Activated naive CD8-positive, alpha-beta T cell treated with anti-CD3 and anti-CD28 coated beads, Interleukin-2, amount 50 U/mL, for 16 hours (primary cell): ENCODE data around the gene AS3MT.
"Not testable (repeated sequence)": the region's sequence is repeated elsewhere in the genome, so short reads cannot be mapped to it uniquely, and the experiment has no call there.

ENCODE experiments used
- DNase-seq: peaks from one replicate; pipeline ENCODE4 v3.0.0-alpha.2; 2020; ENCODE audit warnings: low read depth, low spot score

The AS3MT gene

GRCh38 chr10:102919246-102919959, 50.1 kb downstream of the AS3MT start:
- DNase-seq: no peak

DNA sequence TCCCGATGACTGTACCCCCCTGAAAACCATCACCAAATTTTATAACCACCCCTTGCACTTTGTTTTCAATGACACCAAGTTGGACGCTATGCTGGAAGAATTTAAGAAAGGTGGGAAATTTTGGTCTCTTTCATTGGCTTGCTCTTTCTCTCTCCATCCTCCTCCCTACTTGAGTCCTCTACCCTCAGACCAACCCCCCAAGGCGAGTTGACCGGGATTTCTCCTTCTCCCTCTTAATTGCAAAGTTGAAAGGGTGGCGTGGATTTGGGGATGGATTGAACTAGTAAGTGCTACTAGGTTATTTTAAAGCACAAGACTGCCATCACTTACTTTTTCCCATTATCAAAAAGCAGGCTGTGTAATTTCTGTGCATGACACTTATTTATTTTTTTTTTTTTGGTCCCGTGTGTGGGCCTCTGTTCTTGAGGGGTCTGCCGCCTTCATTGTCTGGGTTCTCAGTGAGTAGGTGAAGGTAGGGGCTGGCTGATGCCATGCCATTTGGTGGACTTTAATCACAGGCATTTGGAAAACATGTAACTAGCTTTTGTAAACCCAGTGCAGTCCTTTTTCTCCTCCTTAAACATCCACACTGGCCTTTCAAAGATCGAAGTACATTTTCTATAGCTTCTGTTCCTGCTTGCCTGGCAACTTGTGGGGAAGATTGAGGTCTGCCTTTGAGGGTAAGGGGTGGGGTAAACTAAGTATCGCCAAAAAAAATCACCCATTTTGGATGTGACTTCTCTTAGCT, 50.9 kb downstream of the AS3MT start:
- no peak for DNase-seq

DNA sequence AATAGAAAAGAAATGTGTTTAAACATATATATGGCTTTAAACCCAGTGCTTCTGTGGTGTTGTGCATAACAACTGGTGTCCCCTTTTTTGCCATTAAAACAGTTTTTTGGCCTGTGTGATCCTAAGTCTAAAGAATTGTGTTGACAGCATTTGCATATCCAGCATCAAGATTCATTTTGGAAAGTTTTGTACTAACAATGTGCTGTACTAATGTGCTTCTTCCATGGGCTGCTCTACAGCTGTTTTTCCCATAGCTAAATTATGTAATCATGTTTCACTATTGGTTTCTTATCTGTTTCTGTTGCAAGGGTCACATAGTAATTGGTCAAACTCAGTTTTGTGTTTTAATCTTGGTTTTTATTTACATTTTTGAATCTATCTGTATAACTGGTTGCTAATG, 54.3 kb downstream of the AS3MT start:
- DNase-seq: no peak

- no peak for DNase-seq
Observed at GRCh38 chr10:102926842-102927241, 57.6 kb downstream of the AS3MT start.

GRCh38 chr10:102927311-102928010, 58.2 kb downstream of the AS3MT start:
- no peak for DNase-seq

DNA sequence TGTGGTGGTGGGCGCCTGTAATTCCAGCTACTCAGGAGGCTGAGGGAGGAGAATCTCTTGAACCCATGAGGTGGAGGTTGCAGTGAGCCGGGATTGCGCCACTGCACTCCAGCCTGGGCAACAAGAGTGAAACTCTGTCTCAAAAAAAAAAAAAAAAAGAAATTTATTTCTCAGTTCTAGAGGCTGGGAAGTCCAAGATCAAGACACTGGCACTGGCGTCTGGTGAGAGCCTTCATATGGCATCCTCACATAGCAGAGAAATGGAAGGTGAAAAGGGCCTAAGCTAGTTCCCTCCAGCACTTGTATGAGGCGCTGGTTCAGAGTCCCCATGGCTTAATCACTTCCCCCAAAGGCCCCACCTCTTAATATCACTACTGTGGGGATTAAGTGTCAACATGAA, 59.2 kb downstream of the AS3MT start:
- not testable (repeated sequence) for DNase-seq

GRCh38 chr10:102930720-102931119, 61.5 kb downstream of the AS3MT start:
- DNase-seq: no peak

- no peak for DNase-seq
Observed at GRCh38 chr10:102931643-102932042, 62.4 kb downstream of the AS3MT start.

GRCh38 chr10:102935505-102935904, 66.2 kb downstream of the AS3MT start:
- DNase-seq: no peak

DNA sequence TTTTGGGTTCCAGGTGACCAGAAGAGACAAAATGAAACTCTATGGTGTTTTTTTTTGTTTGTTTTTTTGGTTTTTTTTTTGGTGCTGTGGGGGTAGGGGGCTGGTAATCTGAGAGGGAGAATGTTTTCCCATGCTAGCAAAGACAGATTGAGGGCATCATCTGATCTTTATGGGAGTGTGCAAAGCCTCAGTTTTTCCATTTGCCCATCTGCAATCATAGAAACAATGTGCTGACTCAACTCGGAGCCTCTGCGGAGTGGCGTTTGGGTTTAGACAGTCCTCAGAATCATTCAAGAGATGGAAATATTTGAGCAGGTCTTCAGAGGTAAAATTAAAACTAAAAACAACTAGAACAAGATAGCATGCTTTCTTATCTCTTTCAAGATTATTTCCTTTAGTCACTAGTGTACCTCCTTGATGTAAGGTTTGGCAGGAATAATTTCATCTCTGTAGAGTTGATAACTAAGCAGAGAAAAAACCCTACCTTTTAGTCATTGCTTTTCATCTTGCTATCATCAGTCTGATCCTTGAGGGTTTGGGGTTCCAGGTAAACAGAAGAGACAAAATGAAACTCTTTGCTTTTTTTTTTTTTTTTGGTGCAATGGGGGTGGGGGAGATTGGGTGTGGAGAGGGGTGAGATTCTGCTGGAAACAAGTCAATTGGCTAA, 66.8 kb downstream of the AS3MT start:
- DNase-seq: no peak

- no peak for DNase-seq
Observed at GRCh38 chr10:102941401-102941800, 72.1 kb downstream of the AS3MT start.

DNA sequence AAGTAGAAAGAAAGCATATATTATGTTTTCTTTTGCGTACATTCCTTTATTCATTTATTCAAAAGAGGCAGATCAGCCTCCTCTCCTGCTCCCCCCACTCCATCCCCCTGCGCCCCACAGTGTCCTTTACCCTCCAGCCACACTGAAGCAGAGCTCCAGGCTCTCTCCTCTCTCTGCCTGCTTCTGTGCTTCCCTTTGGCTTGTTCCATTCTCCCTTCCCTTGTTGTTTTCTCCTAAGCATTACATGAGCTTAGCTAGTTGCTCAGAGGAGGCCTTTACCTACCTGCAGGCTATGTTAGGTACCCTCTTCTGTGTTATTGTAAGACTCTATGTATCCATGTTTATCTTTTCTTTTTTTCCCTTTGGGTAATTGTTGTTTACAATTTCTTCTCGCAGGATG, 76.2 kb downstream of the AS3MT start:
- no peak for DNase-seq

- no peak for DNase-seq
Observed at GRCh38 chr10:102945962-102946361, 76.7 kb downstream of the AS3MT start.

DNA sequence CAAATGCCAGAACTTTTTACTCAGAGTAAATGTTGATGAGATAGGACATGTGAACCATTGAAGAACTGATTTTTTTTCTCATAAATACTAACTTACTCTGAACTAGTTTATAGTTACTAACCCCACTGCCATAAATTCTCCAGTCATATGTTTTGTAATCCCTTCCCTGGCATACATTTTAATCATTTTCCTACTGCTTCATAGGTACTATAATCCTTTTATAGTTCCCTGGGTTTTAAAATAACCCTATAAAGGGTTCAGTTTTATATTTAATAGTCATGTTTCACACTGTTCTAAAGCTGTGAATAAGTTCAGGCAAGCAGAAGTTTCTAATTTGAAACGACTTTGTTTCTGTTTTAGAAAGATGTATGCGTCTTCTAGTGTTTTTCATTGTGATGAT, 77.7 kb downstream of the AS3MT start:
- DNase-seq: no peak

- no peak for DNase-seq
Observed at GRCh38 chr10:102948176-102948575, 78.9 kb downstream of the AS3MT start.

GRCh38 chr10:102948786-102949185, 79.5 kb downstream of the AS3MT start:
- no peak for DNase-seq

DNA sequence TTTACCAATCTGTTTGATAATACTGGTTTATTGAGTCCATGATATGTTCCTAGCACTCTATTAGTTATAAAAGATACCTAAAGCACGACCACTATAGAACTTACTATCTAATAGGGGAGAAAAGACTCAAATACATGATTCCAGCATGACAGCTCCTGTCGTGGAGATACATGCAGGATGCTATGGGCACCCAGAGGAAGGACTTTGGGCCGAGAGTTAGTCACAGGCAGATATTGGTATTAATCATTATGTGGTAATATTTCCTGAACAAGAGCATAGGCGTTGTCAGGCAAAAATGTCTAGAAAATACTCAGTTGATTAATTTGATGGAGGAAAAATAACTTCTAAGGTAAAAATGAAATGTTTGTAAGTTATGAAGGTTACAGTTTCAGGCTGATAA, 80.6 kb downstream of the AS3MT start:
- no peak for DNase-seq

DNA sequence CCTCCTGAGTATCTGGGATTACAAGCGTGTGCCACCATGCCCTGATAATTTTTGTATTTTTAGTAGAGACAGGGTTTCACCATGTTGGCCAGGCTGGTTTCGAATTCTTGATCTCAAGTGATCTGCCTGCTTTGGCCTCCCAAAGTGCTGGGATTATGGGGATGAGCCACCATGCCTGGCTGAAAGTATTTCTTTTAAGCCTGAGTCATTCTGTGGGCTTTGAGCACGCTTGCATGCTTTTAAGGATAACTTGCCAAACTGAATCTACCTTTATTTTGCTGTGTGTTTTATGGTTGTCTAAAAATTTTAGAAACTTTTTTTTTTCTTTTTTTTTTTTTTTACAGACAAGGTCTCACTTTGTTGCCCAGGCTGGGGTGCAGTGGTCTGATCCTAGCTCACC, 82.0 kb downstream of the AS3MT start:
- no peak for DNase-seq
